GF-D8 (cell line): ENCODE results near the gene COPZ1.

Experiments
- DNase-seq: peaks from one replicate; lab custom pipeline; 2025; lab: John Stamatoyannopoulos, UW

The COPZ1 gene

DNA sequence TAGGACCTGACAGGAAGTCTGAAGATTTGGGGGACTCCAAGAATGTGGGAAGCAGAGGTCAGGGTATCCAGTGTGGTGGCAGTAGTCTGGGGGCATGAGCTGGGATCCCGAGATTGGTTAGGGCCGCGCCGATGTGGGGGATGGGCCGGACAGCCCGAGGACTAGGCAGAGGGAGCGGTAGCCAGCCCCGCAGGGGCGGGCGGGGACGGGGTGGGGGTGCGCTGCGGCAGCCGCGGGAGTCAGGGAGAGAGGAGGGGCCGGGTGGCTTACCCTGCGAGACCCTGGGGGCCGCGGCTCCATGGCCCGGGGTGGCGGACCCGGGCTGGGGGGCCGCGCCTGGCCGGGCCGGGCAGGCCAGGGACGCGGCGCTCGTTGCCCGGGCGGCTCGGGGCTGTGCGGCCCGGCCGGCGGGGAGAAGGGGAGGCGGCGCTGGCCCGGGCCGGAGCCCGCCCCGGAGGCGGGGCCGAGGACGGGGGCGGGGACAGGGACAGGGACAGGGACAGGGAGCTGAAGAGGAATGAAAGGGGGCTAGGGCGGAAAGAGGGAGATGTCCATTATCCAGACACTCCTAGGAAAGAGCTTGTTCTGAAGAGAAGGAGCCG lies 54.0 kb downstream of the COPZ1 start:
- no peak for DNase-seq

DNA sequence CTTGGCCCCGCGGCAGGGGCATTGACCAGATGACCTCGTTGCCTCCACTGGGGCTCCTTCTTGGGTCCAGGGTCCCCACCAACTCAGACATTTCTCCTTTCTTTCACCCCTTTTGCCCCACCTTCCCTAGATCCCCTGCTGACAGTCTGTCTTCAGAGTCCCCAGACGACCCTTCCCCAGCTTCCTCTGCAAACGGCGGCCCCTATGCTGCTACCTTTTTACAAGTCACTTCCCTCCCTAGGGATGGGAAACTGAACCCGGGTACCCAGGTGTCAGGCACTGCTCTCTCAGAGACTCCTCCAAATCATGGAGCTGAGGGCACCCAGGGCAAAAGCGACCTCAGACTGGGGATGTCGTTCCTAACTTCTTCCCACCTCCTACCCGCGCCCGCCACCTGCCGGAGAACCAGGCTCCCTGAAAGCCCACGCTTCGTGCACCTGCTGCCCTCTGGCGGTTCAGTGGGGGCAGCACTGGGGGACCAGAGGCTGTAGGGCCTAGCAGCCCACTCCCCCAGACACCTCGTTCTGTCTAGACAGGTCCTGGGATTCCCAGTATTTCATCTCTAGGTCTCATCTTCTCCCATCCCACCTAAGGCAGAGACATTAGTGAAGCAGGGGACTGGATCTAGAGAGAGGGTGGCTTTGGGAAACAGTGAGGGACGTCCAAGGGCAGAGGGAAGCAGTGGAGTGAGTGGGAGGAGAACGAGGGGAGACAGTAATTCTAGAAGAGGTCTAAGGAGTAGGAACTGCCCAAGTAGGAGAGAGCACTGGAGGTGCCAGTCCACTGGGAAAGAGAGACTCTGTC lies 54.7 kb downstream of the COPZ1 start:
- peak; percentile 50 for DNase-seq

DNA sequence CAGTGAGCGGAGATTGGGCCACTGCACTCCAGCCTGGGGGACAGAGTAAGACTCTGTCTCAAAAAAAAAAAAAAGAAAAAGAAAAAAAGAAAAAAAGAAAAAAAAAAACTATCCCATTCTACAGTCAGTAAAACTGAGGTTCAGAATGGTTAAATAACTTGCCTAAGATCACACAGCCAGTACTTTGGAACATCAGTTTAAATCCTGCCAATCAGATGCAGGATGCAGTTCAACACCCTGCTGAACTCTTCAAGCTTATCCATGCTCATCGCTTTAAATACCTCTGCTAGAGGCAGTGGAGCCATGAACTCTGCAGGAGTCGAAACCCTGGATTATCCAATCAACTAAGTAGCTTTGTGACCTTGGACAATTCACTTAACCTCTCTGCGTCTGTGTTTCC lies 56.2 kb downstream of the COPZ1 start:
- no peak for DNase-seq

DNA sequence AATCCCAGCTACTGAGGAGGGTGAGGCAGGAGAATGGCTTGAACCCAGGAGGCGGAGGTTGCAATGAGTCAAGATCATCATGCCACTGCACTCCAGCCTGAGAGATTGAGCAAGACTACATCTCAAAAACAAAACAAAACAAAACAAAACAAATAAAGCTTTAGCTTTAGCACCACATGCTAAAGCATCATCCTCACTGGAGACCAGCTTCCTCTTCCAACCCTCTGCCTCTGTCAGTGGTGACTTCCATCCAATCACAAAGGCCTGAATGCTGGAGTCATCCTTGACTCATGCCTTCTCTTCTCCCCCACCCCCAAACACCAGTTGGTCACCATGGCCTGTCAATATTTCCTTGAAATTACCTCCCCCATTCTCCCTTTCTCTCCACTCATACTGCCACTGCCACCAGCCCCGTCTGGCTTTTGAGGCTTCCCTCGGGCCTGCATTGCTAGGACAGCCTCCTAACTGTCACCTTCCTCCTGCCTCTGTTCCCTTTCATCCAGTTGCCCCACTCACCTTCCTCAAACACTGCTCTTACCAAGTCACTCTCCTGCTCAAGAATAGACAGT lies 58.2 kb downstream of the COPZ1 start:
- DNase-seq, result no peak

DNA sequence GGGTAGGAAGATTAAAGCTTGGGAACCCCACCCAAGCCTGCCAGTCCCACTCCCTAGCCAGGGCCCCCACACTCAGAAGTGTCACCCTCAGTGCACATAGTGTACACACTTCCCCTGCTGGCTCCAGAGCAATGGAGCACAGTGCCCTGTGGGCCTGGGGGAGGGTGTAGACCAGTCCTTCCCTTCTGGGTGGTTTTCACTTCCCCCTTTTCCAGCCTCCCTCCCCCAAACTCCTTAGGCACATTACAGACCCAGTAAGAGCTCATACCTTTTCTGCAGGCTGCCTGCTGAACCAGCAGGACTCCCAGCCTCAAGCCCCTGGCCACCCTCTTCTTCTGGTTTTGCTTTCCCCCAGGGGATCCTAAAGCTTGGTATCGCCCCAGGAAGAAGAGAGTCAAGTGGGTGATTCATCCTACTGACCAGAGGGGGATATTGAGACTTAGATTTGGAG lies 59.7 kb downstream of the COPZ1 start, which contains the start of gene ZNF385A:
Gene ZNF385A, minus strand, starts transcription at position 143 of the 451 bp plus-strand sequence. CDS start 219 bp downstream, outside the sequence.
- DNase-seq, result peak; percentile 52

DNA sequence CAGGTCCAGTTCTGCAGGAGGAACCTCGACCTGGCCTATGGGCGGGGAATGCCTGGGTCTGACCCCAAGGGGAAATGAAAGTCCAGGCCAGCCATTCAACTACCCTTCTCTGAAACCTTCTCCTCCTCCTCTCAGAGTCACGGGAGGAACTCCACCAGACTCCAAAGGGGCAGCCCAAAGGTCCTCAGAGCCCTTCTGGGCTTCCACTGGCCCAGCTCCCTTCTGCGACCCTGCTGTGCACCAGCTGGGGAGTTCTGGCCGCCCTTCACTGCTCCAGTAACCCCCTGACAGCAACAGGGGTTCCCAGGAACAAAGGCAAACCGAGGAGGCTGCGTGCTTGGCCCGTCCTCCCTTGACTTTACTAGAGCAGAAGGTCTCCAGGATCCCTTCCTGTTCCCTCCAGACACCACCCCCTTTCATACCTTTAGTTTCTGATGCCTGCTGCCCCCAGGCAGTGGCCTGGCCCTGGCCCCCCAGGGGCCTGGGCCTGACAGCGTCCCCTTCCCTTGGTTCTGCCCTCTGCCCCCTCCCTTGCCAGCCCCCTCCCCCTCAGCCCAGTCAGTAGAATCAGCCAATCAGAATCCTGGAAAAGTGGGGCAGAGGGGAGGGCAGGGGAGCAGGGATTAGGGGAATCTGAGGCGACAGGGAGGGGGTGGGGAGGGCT lies 60.5 kb downstream of the COPZ1 start:
- DNase-seq, result no peak

DNA sequence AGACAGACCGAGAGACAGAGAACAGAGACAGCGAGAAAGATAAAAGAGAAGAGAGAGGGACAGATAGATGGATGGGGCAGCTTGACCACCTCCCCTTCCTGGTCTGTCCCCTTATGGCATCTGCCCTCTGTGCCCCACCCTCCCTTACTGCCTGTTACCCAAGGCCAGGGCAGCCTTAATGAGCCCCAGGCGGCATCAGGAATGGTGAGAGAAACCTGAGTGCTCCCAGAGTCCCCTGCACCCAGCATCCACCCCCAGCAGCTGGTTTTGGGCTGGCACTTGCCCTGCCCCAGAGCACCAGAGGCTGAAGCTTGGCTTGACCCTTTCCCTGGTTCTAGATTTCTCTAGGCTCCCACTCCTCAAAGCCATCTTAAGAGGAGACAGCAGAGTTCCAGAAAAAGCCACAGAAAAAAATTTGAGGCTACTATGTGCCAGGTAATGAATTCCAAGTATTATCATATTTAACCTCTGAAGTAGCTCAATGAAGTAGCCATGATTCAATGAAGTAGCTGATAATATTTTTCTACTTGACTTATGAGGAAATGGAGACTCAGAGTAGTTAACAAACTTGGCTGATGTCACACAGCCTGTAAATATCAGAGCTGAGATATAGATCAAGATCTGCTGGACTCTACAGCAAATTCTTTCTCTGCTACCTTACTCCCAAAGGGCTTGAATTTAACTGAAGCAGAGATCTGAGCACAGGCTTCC lies 61.6 kb downstream of the COPZ1 start:
- no peak for DNase-seq

DNA sequence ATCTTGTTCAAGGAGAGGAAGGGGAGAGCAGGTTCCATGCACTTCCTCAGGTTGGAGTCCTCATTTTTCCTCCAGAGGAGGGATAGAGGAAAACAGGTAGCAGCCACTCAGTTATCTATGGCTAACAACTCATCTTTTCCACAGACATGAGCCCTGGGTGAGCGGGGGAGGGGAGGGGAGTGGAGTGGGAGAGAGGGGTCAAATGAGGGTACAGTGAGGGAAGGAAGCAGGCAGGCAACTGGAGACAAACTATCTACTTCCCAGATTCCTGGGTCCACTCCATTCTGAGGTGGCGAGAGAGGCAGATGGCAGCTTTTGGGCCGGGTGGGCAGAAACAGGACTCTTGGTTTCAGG lies 62.2 kb downstream of the COPZ1 start:
- no peak for DNase-seq

DNA sequence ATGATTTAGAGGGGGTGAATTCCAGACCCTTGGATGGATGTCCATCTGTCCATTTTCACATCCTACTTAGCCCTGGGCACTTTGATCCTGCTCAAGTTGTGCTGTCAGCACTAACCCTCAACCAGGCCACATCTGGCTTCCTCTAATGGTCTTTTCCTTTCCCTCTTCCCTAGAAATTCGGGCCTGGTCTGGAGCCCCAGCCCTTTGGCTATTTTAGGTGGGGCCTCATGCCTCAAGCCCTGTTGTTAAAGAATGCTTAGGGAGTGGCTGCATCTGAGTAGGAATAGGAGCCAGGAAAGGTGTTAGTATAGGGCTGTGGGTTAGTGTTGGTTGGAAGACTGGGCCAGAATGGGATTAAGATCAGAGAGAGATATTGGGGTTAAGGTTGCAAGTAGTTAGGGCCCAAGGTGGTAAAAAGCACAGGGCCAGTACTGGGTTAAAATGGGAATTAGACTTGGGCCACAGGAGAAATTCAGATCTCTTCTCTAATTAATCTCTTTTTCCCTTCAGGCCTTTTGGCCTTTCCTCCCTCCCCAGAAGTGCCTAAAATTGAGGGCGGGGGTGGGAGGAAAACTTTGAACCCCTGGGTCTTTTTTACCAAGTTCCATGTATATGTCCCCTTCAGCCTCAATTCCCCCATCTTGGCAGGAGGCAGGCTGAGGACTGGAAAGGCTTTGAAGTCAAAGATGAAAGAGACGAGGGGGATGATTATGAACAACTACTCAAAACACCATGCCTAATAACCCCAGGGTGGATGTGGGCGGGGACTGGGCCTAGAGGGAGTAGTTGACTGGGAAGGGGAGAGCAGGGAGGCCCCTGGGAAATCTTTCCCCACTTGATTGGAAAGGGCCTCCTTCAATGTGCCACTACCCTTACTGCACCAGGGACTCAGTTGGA lies 63.6 kb downstream of the COPZ1 start:
- DNase-seq, result no peak

DNA sequence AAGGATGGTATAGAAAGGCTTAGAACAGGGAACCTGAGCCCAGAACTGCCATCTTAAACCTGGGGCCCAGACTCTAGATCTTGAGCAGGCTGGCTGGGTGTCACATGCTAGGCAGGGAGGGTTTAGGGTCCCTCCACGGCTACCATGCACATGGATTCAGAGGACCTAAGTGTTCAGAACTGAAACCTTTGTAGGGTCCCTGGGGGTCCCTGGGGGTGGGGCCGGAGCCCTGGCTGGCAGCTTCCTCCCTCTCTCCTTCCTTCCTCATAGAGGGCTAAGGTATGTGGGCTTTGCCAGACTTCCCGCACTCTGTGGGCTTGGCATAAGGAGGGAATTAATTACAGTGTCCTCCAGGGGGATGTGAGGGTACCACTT lies 64.2 kb downstream of the COPZ1 start:
- no peak for DNase-seq

DNA sequence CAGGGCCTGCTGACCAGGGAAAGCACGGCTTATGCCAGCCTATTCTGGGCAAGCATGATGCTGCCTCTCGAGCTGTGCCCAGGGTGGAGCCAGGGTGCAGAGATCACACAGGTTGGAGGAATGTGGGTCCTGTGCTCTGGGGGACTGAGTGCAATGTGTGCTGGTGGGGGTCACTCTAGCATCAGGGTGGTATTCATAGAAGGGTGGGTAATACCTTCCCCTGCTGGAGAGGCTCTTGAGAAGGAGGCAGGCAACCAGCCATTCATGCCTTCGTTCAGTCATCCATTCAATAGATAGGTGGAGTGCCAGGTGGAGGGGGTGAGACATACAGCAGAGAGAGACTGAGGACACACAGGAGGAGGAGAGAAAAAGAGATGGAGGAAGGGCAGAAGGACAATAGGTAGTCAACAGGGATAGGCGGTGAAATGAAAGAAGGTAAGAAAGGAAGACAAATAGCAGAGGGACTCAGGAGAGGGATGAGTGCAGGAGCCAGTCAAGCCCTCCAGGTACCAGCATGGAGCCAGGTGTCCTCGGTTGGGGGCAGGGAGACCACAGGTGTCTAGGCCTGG lies 64.8 kb downstream of the COPZ1 start:
- DNase-seq, result no peak

DNA sequence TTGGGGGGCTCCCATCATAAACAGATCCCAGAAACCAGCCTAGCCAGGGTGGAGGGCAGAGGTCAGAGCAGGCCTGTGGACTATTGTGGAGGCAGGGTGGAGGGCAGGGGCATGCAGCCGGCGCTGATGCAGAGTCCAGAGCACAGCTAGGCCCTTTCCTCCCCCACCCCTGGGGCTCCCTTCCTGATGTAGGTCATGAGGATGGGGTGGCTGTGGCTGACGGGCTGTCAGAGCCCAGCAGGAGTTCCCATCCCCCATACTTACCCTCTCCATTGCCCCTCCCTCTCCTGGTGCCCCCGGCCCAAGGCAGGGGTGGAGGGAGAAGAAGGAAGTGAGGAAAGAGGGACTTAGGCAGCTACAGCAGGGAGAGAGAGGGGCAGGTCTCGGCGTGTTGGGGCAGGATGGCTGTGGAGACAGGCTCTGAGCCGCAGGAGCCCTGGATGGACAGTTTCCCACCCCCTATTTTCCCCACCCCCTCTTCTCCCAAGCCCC lies 65.3 kb downstream of the COPZ1 start:
- no peak for DNase-seq

DNA sequence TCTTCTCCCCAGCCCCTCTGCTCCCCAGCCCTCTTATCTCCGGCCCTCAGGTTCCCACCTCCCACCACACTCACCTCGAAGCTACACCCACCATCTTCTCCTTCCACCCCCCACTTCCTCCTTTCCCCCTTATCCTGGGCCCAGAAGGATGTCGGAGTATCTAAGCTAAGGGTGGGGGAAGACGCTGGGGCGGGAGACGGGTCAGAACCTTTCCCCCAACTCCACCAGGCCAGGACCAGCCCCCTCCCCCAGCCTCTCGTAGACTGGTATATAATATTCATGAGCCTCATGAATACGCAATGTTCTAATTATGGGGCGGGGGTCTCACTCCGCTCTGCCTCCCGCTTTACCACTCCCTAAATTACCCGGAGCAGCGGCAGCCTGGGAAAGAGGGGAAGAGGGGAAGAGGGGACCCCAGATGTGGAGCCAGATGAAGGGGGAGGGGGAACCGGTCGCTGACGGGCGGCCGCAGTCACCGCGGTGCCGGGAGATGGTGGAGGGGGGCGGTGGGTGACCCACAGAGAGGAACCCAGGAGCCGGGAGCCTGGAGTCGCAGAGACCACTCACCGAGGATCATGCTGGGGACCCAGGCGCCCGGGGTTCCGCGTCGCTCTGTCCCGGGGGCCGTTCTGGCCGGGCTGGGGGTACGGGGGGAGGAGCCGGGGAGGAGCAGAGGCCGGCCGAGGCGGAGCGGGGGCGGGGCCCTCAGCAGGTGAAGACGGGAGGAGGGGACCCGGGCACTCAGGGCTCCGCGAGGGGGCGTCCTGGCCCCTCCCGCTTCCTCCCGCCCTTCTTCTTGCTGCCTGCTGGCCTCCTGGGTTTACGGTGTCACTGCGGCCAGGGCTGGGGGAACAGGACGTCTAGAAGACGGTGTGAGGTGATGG lies 66.0 kb downstream of the COPZ1 start:
- DNase-seq, result no peak

DNA sequence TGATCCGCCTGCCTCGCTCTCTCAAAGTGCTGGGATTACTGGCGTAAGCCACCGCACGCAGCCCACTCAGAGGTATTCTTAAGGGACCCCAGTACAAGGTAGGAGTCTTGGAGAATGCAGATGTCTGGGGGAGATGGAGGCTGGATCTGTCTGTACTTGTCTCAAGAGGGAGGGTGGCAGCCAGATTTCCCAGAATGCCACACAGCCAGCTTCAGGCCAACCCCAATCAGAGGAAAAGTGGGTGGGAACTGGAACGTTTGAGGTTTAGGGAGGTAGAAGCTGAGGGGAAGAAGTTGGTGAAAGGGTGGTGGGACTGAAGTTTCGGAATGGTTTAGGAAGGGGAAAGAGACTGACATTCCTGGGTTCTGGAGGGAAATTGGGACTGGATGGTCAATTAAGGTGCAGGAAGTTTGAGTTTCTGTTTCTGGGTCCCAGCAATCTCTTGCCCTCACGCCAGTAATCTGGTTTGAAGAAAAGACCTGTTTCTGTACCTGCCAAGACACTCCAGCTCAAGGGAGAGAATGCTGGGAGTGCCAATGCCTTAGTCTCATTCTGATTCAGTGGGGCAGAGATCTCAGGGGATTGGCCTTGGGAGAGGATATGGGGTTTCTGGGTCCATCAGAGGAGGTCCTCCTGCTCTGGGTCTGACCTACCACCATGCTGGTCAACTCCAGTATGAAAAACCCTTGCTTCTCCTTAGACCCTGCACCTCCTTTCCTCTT lies 67.7 kb downstream of the COPZ1 start:
- no peak for DNase-seq

DNA sequence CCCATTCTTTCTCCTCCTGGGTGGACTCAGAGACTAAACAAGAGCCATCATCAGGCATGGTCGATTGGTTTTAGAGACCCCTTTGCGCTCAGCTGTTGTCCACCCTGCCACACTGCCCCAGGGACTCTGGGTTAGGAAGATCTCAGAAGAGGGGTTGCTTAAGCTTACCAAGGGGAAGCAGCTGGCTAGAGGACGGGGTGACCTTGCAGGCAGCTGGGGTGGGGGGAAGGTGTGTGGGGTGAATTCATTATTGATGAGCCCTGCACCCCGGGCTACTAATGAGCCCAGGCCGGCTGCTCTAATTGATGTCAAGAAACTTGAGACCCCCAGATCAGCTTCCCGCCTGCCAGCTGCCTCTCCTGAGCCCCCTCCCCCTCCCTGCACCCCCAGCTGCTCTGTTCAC lies 68.3 kb downstream of the COPZ1 start:
- DNase-seq, result no peak

DNA sequence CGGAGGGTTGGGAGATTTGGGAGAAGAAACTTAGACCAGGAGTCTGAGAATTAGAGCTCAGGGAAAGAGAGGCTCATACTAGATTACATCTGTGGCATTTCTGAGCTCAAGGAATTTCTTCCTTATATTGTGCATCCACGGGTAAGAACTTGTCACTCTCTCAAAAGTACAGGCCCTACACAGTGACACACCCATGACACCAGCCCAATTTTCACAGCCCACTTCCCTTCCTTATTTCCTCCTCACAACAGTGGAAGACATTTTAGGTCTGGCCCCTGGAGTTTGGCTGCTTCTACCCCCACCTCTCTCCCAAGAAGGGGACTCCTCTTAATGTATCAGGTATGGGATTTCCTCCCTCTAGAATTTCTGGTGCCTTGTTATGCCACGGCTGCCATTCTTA lies 68.8 kb downstream of the COPZ1 start:
- no peak for DNase-seq

DNA sequence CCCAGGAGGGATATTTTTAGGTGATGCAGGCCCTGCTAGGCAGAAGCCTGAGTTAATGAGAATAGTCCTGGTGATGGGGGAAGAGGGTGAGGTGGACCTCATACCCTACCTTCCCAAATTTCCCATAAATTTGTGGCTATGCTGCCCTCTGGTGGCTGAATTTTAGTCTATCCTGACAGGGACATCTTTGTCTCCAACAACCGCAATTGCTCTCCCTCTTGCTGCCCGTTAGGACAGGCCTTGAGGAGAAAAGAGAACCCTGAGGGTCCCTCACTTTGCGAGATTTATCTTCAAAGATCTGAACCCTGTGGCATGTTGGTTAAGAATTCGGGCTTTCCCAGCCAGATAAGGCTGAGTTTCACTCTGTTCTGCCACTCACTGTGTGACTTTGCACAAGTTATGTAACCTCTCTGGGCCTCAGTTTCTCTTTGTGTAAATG lies 69.4 kb downstream of the COPZ1 start:
- DNase-seq, result no peak

DNA sequence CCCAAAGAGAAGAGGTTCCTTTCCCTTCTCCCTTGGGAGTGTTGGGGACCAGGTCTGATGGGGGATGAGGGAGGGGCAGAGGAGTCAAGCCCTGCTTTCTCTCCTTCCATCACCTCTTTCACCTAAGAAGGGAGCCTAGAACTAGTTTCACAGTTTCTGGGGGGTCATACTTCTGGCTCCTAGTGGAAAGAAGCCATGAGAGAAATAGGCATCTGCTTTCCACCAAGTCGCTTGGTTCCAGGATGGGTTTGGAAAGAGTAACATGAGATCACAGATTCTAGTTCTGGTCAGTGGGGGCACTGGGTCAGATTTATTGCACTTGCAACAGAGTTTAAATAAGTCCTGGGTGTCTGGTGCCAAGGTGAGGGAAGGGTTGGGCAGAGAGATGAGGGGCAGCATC lies 70.1 kb downstream of the COPZ1 start:
- DNase-seq, result no peak

DNA sequence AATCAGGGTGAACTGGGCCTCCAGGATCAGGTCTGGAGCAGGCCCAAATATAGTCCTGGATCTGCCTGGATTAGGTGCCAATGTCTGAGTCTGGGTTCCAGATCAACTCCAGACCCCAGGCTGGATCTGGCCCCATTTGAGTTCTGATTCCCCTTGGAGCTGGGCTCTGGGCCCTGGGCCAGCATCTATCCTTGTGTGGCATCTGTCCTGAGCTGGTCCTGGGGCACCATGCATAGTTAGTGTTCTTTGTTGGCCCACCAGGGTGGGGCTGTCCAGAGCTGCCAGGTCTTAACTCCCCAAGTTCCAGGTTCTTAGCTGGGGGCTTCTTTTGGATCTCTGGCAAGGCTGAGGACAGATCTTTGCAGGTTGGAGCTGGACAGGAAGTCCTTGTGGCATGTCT lies 70.6 kb downstream of the COPZ1 start:
- no peak for DNase-seq
